HG02852 (cell line): Measurements from ENCODE around the gene NXNL2.

Source experiments
- ATAC-seq: cut with Tn5 transposase; IDR thresholded peaks from one replicate; pipeline ENCODE4 v1.9.1; 2021; ENCODE audit warnings: mild to moderate bottlenecking, moderate library complexity; ENCODE audit not compliant: unreplicated experiment

NXNL2 gene

GRCh38 chr9:88531920-88532698 lies 2.9 kb upstream of the NXNL2 start:
- no peak for ATAC-seq

GRCh38 chr9:88533951-88534455 lies 975 bp upstream of the NXNL2 start:
- no peak for ATAC-seq

GRCh38 chr9:88535226-88536022 lies 446 bp downstream of the NXNL2 start:
- no peak for ATAC-seq

- ATAC-seq = no peak
Observed at GRCh38 chr9:88536023-88536324, 996 bp downstream of the NXNL2 start.

- ATAC-seq = no peak
Observed at GRCh38 chr9:88536951-88537760, 2.2 kb downstream of the NXNL2 start.

GRCh38 chr9:88537761-88538091 lies 2.7 kb downstream of the NXNL2 start:
- ATAC-seq = no peak

GRCh38 chr9:88538311-88539085 lies 3.5 kb downstream of the NXNL2 start:
- ATAC-seq = no peak

- no peak for ATAC-seq
Observed at GRCh38 chr9:88539246-88539645, 4.3 kb downstream of the NXNL2 start.

- no peak for ATAC-seq
Observed at GRCh38 chr9:88540251-88540763, 5.3 kb downstream of the NXNL2 start.

GRCh38 chr9:88544245-88544644 lies 9.3 kb downstream of the NXNL2 start:
- no peak for ATAC-seq

GRCh38 chr9:88551546-88552137 lies 16.7 kb downstream of the NXNL2 start:
- no peak for ATAC-seq

- ATAC-seq = no peak
Observed at GRCh38 chr9:88553350-88553749, 18.4 kb downstream of the NXNL2 start.

- no peak for ATAC-seq
Observed at GRCh38 chr9:88555268-88555980, 20.4 kb downstream of the NXNL2 start.

- ATAC-seq = no peak
Observed at GRCh38 chr9:88559661-88560060, 24.7 kb downstream of the NXNL2 start.

GRCh38 chr9:88567870-88568269 lies 32.9 kb downstream of the NXNL2 start:
- ATAC-seq = peak; percentile 81

GRCh38 chr9:88571419-88571818 lies 36.4 kb downstream of the NXNL2 start:
- no peak for ATAC-seq

GRCh38 chr9:88572684-88573083 lies 37.7 kb downstream of the NXNL2 start:
- ATAC-seq = no peak

GRCh38 chr9:88574953-88575352 lies 40.0 kb downstream of the NXNL2 start:
- no peak for ATAC-seq
